HTR-8/SVneo (cell line): Measurements from ENCODE around the gene AOC2.
"Not testable (repeated sequence)": the region's sequence is repeated elsewhere in the genome, so short reads cannot be mapped to it uniquely, and the experiment has no call there.

ENCODE experiments used
- DNase-seq: peaks from one replicate; pipeline ENCODE4 v3.0.0; 2011; ENCODE audit warnings: low spot score, mixed read lengths; ENCODE audit not compliant: insufficient read length
- FAIRE-seq: peaks from 2 replicates; lab custom pipeline; 2011; peaks lifted over from hg19 to GRCh38; lab: Jason Lieb, UNC

Gene AOC2

DNA sequence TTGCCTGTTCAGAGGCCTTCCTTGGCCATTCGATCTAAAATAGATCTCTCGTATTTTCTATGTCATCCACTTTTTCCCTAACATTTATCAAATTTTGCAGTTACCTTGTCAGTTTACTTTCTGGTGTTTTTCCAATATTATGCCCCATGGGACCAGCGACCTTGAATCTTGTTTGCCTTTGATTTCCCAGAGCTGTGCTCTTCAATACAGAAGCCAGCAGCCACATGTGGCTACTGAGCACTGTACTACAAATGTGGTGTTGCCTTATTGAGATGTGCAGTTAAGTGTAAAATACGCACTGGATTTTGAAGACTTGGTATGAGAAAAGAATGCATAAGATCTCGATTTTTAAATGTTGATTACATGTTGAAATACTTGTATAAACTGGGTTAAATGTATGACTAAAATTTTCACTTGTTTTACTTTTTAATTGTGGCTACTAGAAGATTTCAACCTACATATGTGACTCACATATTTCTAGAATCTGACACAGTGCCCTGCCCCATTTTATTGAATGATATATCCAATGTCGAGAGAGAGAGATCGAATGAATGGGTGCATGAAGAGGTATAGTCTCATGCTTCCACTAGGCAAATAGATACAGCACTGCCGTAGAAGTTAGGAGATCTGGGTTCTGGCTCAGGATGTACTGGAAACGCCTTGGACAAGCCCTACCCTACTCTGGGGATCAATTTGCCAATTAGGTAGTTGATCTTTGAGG is 12.0 kb upstream of the AOC2 start:
- no peak for FAIRE-seq
- no peak for DNase-seq

- DNase-seq (peak; percentile 97), FAIRE-seq (peak; percentile 98)
These were observed 11.2 kb upstream of the AOC2 start, which contains the start of gene PSME3 for GRCh38 chr17:42832934-42833766. PSME3 (plus strand) TSS chr17:42833397; CDS start chr17:42833632, 235 bp downstream.

DNA sequence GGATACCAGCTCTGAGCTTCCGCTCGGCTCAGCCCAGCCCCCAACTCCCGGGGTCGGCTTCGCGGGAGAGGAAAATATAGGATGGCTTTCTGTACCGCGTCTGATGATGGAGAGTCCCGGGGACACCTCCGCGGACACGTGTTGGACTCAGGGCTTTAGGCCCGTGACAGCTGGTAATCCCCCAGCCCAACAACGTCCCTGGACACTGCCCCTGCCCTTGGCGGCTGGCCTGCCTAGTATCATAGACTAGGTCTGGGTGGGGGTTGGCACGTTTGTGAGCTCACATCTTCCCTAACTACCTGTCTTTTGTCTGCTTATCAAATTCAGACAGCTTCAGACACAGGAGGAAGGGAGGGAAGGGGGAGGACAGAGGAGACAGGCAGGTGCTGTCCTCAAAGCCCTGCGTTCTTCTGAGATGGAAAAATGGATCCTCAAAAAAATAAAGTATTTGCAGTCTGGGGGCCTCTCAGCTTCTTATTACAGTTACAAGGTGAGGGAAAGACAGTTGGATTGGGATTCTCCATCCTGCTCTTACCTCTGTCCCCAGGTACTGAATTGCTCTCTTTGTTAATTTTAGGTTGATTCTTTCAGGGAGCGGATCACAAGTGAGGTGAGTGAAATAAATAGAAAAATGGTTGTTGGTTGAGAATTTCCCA is 10.5 kb upstream of the AOC2 start:
- FAIRE-seq = no peak

GRCh38 chr17:42835732-42836131 is 8.6 kb upstream of the AOC2 start:
- FAIRE-seq (no peak), DNase-seq (no peak)

More for the DNA sequence above, 10.5 kb upstream of the AOC2 start:
- DNase-seq = no peak

GRCh38 chr17:42841975-42842685 is 2.2 kb upstream of the AOC2 start:
- FAIRE-seq = peak; percentile 9
- no peak for DNase-seq

DNA sequence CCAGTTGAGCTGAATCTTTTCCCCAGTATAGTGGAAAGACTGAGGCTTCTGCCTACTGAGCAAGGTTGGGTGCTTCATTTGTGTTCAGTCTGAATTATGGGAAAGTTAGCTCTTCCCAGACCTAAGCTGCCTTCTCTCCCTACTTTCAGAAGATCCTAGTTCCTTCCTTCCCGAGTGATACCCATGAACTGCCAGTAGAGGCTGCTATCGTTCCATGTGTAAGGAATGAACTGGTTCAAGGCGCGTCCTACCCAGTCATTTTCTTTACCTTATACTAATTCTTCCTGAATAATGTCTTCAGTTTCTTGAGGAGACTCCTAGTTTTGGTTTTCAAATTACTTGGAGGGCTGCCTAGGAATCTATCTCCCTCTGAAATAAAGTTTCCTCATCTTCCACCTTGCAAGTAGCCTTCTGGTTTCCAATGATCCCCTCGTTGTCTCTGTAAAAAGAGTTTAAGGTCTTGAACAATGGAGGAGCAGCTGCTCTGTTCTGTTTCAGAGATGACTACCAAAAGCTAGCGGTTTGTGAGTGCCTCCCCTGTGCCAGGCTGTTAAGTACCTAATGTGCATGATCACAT is 934 bp upstream of the AOC2 start:
- FAIRE-seq = peak; percentile 83
- peak; percentile 79 for DNase-seq

DNA sequence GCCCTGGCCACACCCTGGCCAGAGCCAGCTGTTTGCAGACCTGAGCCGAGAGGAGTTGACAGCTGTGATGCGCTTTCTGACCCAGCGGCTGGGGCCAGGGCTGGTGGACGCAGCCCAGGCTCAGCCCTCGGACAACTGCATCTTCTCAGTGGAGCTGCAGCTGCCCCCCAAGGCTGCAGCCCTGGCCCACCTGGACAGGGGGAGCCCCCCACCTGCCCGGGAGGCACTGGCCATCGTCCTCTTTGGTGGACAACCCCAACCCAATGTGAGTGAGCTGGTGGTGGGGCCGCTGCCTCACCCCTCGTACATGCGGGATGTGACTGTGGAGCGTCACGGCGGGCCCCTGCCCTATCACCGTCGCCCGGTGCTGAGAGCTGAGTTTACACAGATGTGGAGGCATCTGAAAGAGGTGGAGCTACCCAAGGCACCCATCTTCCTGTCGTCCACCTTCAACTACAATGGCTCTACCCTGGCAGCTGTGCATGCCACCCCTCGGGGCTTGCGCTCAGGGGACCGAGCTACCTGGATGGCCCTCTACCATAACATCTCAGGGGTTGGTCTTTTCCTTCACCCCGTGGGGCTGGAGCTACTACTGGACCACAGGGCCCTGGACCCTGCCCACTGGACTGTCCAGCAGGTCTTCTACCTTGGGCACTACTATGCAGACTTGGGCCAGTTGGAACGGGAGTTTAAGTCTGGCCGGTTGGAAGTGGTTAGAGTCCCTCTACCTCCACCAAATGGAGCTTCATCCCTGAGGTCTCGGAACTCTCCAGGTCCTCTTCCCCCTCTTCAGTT is 578 bp downstream of the AOC2 start:
- DNase-seq = no peak
- FAIRE-seq = peak; percentile 9

GRCh38 chr17:42845556-42845917 is 1.2 kb downstream of the AOC2 start:
- DNase-seq (no peak), FAIRE-seq (no peak)

- FAIRE-seq (peak; percentile 26), DNase-seq (no peak)
These were observed 1.7 kb downstream of the AOC2 start for GRCh38 chr17:42845918-42846593.

GRCh38 chr17:42846594-42847280 is 2.4 kb downstream of the AOC2 start:
- no peak for DNase-seq
- FAIRE-seq = peak; percentile 44

DNA sequence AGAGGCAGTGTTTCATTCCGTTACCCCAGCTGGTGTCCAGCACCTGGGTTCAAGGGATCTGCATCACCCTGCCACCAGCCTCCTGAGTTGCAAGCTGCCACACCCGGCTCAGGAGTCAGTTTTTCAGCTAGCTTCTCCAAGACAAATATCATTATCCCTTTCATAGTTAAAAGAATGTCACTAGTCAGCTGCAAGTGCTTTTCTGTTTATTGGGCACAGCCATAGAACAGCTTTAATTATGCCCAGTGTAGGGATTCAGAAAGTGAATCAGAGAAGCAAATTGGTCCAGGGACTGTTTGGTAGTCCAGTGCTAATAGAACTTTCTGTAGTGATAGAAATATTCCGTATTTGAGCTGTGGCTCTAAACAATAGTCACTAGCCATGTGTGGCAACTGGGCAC is 3.7 kb downstream of the AOC2 start:
- DNase-seq (no peak), FAIRE-seq (no peak)

DNA sequence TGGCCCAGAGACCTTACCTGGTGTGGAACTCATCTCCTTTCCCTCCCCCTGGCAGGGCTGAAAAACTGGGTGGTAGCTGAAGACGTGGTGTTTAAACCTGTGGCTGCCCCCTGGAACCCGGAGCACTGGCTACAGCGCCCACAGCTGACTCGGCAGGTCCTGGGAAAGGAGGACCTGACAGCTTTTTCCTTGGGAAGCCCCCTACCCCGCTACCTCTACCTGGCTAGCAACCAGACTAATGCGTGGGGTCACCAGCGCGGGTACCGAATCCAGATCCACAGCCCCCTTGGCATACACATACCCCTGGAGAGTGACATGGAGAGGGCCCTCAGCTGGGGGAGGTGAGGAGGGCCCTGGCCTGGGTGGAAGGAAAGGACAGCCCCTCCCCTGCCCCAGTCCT is 4.7 kb downstream of the AOC2 start:
- DNase-seq = no peak
- FAIRE-seq = no peak

DNA sequence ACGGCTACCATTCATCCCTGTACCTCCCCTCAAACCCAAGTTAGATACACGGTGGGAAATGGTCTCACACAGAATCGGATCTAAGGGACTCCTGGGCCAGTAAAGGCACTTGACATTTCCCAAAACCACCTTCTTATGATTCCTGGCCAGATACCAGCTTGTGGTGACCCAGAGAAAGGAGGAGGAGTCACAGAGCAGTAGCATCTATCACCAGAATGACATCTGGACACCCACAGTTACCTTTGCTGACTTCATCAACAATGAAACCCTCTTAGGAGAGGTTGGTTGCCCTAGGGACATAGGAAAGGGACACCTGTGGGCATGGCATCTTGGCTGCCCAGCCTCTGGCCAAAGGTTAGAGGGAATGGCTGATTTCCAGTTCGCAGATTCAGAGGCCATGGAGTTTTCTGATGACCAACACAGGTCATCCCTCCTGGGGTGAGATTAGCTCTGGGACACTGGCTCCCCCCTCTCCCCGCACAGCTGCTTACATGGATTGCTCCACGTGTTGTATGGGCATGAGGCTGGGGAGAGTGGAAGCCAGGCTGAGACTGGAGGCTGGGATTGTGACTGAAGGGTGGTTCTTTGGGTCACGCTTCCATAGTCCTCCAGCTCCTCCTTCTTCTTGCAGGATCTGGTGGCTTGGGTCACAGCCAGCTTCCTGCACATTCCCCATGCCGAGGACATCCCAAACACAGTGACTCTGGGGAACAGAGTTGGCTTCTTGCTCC is 5.2 kb downstream of the AOC2 start:
- no peak for FAIRE-seq

GRCh38 chr17:42850954-42851353 is 6.6 kb downstream of the AOC2 start, which contains the start of gene AOC3:
AOC3 (plus strand) TSS chr17:42851199; CDS start chr17:42851344, 145 bp downstream.
- DNase-seq (no peak), FAIRE-seq (no peak)

More for the DNA sequence above, 5.2 kb downstream of the AOC2 start:
- DNase-seq = no peak

- not testable (repeated sequence) for DNase-seq
- peak; percentile 46 for FAIRE-seq
These were observed 7.2 kb downstream of the AOC2 start for GRCh38 chr17:42851371-42852240.

DNA sequence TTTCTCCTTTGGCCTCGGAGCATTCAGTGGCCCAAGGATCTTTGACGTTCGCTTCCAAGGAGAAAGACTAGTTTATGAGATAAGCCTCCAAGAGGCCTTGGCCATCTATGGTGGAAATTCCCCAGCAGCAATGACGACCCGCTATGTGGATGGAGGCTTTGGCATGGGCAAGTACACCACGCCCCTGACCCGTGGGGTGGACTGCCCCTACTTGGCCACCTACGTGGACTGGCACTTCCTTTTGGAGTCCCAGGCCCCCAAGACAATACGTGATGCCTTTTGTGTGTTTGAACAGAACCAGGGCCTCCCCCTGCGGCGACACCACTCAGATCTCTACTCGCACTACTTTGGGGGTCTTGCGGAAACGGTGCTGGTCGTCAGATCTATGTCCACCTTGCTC is 8.0 kb downstream of the AOC2 start:
- DNase-seq (no peak), FAIRE-seq (no peak)
